ENCODE data around the gene SYNJ2BP. TPM values are rescaled to one million over a fixed set of nuclear protein-coding genes. Genes with fewer than 3 reads are reported as not detected.
"Not testable (repeated sequence)": the region's sequence is repeated elsewhere in the genome, so short reads cannot be mapped to it uniquely, and the experiment has no call there.

SYNJ2BP gene
- total RNA-seq, 4 donors from 2014 or later = 17.4 to 28.8 (median 25.3) TPM

DNA sequence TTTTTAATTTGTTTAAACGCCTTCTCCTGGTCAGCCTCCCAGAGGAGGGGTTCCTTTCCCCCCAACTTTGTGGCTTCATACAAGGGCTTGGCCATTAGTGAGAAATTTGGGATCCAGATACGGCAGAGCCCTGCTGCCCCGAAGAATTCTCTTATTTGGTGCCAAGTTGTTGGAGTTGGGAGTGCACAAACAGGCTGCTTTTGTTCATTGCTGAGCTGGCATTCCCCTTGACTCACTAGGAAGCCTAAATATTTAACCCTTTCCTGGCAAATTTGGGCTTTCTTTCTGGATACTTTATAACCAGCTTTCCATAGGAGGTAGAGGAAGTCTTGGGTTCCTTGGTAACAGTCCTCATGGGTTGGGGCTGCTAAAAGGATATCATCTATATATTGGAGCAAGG, 24.8 kb upstream of the SYNJ2BP start:
- Histone ChIP-seq H3K4me3 (no peak overlapping the region), H3K9me3 (peaks cover 0 to 79% (median 11%) of the 10 kb centered on the region in 4 donors), H3K36me3 (peaks cover 0 to 38% (median 0%) of the 10 kb centered on the region in 3 donors), H3K4me1 (no peaks in the 10 kb centered on the region), H3K27ac (no peak overlapping the region), H3K27me3 (no peaks in the 10 kb centered on the region)
- DNase-seq (ENCODE audit: low spot score in 2 of 2) = no peak
- 46 to 47% methylated on average over 3 of the region's 3 CpGs for WGBS, 2 donors
- no peak for TF ChIP-seq EP300 (IDR thresholded peaks at IDR 0.05)
- TF ChIP-seq POLR2A (IDR thresholded peaks at IDR 0.05) = no peak
- TF ChIP-seq, protein P1, sequence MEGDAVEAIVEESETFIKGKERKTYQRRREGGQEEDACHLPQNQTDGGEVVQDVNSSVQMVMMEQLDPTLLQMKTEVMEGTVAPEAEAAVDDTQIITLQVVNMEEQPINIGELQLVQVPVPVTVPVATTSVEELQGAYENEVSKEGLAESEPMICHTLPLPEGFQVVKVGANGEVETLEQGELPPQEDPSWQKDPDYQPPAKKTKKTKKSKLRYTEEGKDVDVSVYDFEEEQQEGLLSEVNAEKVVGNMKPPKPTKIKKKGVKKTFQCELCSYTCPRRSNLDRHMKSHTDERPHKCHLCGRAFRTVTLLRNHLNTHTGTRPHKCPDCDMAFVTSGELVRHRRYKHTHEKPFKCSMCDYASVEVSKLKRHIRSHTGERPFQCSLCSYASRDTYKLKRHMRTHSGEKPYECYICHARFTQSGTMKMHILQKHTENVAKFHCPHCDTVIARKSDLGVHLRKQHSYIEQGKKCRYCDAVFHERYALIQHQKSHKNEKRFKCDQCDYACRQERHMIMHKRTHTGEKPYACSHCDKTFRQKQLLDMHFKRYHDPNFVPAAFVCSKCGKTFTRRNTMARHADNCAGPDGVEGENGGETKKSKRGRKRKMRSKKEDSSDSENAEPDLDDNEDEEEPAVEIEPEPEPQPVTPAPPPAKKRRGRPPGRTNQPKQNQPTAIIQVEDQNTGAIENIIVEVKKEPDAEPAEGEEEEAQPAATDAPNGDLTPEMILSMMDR (IDR thresholded peaks at IDR 0.05) = no peak

DNA sequence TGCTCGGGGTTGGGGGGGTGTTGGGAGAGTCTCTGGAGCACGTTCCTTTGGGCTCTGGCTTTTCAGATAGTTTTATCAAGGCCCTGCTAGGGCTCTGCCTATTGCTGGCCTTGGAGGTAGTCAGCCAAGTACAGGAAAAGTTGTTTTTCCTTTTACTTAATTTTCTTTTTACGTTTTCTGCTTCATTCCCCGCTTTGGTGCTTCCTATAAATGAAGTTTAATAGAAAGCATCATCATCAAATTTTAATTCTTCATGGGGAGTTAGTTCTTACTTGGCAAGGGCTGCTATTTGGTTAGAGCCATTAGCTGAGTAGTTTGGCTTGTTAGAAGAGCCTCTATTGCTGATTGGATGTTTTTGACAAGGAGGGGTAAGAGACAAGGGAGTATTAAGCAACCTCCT, 20.0 kb upstream of the SYNJ2BP start:
- Histone ChIP-seq H3K27ac (no peak overlapping the region), H3K9me3 (peaks cover 0 to 62% (median 3%) of the 10 kb centered on the region in 4 donors), H3K27me3 (no peaks in the 10 kb centered on the region), H3K36me3 (no peaks in the 10 kb centered on the region), H3K4me3 (no peak overlapping the region), H3K4me1 (no peaks in the 10 kb centered on the region)
- no peak for DNase-seq (ENCODE audit: low spot score in 2 of 2)
- 35 to 54% methylated on average over 4 of the region's 4 CpGs for WGBS, 2 donors
- TF ChIP-seq EP300 (IDR thresholded peaks at IDR 0.05) (no peak), POLR2A (IDR thresholded peaks at IDR 0.05) (no peak)
- TF ChIP-seq, protein P1 (IDR thresholded peaks at IDR 0.05) = no peak

DNA sequence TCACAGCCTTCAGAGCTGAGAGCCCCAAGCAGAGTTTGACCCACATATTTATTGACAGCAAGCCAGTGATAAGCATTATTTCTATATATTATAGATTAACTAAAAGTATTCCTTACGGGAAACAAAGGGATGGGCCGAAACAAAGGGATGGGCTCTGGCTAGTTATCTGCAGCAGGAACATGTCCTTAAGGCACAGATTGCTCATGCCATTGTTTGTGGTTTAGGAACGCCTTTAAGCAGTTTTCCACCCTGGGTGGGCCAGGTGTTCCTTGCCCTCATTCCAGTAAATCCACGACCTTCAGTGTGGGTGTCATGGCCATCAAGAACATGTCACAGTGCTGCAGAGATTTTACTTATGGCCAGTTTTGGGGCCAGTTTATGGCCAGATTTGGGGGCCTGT, 9.7 kb upstream of the SYNJ2BP start:
- H3K9me3 ChIP-seq = peaks cover 0 to 29% (median 2%) of the 10 kb centered on the region in 4 donors
- not testable (repeated sequence) for H3K27me3 ChIP-seq; H3K27ac ChIP-seq; H3K4me1 ChIP-seq; DNase-seq (ENCODE audit: low spot score in 2 of 2); H3K36me3 ChIP-seq; H3K4me3 ChIP-seq
- WGBS, 2 donors = 61 to 82% methylated on average over 4 of the region's 4 CpGs

DNA sequence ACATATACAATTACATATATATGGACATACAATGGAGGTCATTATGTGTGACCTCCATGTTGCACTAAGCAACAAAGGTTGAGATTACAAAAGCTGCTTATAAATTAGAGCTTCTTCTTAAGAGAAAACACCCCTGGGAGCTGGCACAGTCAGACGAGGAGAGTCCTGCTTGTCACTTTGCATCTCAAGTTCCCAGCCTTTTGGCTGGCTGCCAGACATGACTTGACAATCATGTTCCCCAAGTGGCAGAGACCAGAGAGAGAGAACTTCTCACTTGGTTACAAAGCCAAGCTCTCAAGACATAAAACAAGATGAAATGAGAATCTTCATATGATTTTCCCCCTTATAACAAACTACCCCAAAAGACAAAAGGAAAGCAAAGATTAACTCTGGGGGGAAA, 8.5 kb upstream of the SYNJ2BP start:
- DNase-seq (ENCODE audit: low spot score in 2 of 2) = no peak
- no peak overlapping the region for H3K4me3 ChIP-seq
- TF ChIP-seq POLR2A (IDR thresholded peaks at IDR 0.05) (no peak), EP300 (IDR thresholded peaks at IDR 0.05) (no peak)
- TF ChIP-seq, protein P1 (IDR thresholded peaks at IDR 0.05) = no peak
- H3K27me3 ChIP-seq = no peaks in the 10 kb centered on the region
- no peaks in the 10 kb centered on the region for H3K4me1 ChIP-seq
- WGBS, 2 donors = 0 to 27% methylated on average over 1 of the region's 1 CpG
- peaks cover 0 to 17% (median 0%) of the 10 kb centered on the region in 4 donors for H3K9me3 ChIP-seq
- no peaks in the 10 kb centered on the region for H3K36me3 ChIP-seq
- H3K27ac ChIP-seq = no peak overlapping the region

DNA sequence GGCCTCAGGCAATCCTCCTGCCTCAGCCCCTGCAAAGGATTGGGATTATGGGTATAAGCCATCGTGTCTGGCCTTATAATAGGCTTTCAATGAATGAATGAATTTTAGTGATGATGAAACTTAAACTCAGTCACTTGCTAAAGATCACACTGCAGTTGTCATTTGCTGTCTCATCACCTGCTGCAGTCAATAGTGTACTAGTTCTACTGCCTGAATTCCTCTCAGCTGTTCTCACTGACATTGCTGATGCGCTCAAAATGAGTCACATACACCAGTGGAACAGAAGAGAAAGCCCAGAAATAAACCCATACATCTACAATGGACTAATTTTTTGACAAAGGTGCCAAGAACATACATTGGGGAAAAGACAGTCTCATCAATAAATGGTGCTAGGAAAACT, 5.6 kb upstream of the SYNJ2BP start:
- H3K27ac ChIP-seq = no peak overlapping the region
- TF ChIP-seq, protein P1 (IDR thresholded peaks at IDR 0.05) = no peak
- TF ChIP-seq POLR2A (IDR thresholded peaks at IDR 0.05) = no peak
- TF ChIP-seq EP300 (IDR thresholded peaks at IDR 0.05) = no peak
- no peaks in the 10 kb centered on the region for H3K36me3 ChIP-seq
- peaks cover 0 to 4% of the 10 kb centered on the region in 2 donors for H3K27me3 ChIP-seq
- peaks cover 0 to under 1% (median 0%) of the 10 kb centered on the region in 4 donors for H3K4me1 ChIP-seq
- 85 to 92% methylated on average over 2 of the region's 2 CpGs for WGBS, 2 donors
- H3K9me3 ChIP-seq = peaks cover 0 to 3% (median 0%) of the 10 kb centered on the region in 4 donors
- no peak overlapping the region for H3K4me3 ChIP-seq
- no peak for DNase-seq (ENCODE audit: low spot score in 2 of 2)

DNA sequence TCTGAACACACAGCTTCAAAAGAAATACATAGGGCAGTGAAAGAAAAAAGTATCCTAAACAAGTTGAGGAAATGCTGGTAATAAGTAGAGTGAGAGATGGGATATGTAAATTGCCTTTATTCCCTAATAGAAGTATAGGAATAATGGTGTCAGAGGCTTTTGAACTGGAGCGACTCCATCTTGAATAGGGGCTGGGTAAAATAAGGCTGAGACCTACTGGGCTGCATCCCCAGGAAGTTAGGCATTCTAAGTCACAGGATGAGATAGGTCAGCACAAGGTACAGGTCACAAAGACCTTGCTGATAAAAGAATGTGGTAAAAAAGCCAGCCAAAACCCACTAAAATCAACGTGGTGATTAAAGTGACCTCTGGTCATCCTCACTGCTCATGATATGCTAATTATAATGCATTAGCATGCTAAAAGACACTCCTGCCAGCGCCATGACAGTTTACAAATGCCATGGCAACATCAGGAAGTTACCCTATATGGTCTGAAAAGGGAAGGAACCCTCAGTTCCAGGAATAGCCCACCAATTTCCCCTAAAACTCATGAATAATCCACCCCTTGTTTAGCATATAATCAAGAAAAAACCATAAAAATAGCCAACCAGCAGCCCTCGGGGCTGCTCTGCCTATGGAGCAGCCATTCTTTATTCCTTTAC, 2.5 kb upstream of the SYNJ2BP start:
- H3K9me3 ChIP-seq; H3K4me3 ChIP-seq; H3K27me3 ChIP-seq; H3K27ac ChIP-seq; H3K36me3 ChIP-seq; DNase-seq (ENCODE audit: low spot score in 2 of 2): not testable (repeated sequence)
- peaks cover 0 to 26% (median 5%) of the 10 kb centered on the region in 4 donors for H3K4me1 ChIP-seq
- WGBS, 2 donors = 58 to 59% methylated on average over 4 of the region's 4 CpGs
